Measurements from ENCODE around the gene ELANE.

The ELANE gene

GRCh38 chr19:810077-810855 lies 41.8 kb upstream of the ELANE start:
- H3K4me3 ChIP-seq (ENCODE audit: low read depth, low read length) = no peak overlapping the region
- TF ChIP-seq MYC (IDR thresholded peaks at IDR 0.05; ENCODE audit: low read depth, low read length) (no peak), CTCF (IDR thresholded peaks at IDR 0.05; ENCODE audit: low read depth, low read length) (no peak), MAX (IDR thresholded peaks at IDR 0.05; ENCODE audit: low read depth, low read length) (no peak), POLR2A (IDR thresholded peaks at IDR 0.05; ENCODE audit: extremely low read depth, insufficient read length) (no peak)
- DNase-seq (ENCODE audit: low read depth) = peak; percentile 43

DNA sequence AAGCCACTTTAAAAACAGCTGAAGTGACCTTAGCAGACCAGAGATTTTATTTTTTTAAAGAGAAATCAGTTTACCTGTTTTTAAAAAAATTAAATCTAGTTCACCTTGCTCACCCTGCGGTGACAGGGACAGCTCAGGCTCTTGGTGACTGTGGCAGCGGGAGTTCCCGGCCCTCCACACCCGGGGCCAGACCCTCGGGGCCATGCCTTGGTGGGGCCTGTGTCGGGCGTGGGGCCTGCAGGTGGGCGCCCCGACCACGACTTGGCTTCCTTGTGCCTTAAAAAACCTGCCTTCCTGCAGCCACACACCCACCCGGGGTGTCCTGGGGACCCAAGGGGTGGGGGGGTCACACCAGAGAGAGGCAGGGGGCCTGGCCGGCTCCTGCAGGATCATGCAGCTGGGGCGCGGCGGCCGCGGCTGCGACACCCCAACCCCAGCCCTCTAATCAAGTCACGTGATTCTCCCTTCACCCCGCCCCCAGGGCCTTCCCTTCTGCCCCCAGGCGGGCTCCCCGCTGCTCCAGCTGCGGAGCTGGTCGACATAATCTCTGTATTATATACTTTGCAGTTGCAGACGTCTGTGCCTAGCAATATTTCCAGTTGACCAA lies 41.1 kb upstream of the ELANE start:
- TF ChIP-seq POLR2A (IDR thresholded peaks at IDR 0.05; ENCODE audit: extremely low read depth, insufficient read length) (no peak), MAX (IDR thresholded peaks at IDR 0.05; ENCODE audit: low read depth, low read length) (no peak), CTCF (IDR thresholded peaks at IDR 0.05; ENCODE audit: low read depth, low read length) (no peak), MYC (IDR thresholded peaks at IDR 0.05; ENCODE audit: low read depth, low read length) (no peak)
- DNase-seq (ENCODE audit: low read depth) = peak; percentile 45
- no peak overlapping the region for H3K4me3 ChIP-seq (ENCODE audit: low read depth, low read length)

- no peak overlapping the region for H3K4me3 ChIP-seq (ENCODE audit: low read depth, low read length)
- DNase-seq (ENCODE audit: low read depth) = peak; percentile 41
- TF ChIP-seq MAX (IDR thresholded peaks at IDR 0.05; ENCODE audit: low read depth, low read length) = no peak
- TF ChIP-seq CTCF (IDR thresholded peaks at IDR 0.05; ENCODE audit: low read depth, low read length) = no peak
- no peak for TF ChIP-seq POLR2A (IDR thresholded peaks at IDR 0.05; ENCODE audit: extremely low read depth, insufficient read length)
These were observed 40.5 kb upstream of the ELANE start for GRCh38 chr19:811506-812048.

GRCh38 chr19:812049-812746 lies 39.9 kb upstream of the ELANE start:
- DNase-seq (ENCODE audit: low read depth) = peak; percentile 48
- TF ChIP-seq MYC (IDR thresholded peaks at IDR 0.05; ENCODE audit: low read depth, low read length) (no peak), CTCF (IDR thresholded peaks at IDR 0.05; ENCODE audit: low read depth, low read length) (no peak), MAX (IDR thresholded peaks at IDR 0.05; ENCODE audit: low read depth, low read length) (no peak), POLR2A (IDR thresholded peaks at IDR 0.05; ENCODE audit: extremely low read depth, insufficient read length) (no peak)
- H3K4me3 ChIP-seq (ENCODE audit: low read depth, low read length) = no peak overlapping the region

DNA sequence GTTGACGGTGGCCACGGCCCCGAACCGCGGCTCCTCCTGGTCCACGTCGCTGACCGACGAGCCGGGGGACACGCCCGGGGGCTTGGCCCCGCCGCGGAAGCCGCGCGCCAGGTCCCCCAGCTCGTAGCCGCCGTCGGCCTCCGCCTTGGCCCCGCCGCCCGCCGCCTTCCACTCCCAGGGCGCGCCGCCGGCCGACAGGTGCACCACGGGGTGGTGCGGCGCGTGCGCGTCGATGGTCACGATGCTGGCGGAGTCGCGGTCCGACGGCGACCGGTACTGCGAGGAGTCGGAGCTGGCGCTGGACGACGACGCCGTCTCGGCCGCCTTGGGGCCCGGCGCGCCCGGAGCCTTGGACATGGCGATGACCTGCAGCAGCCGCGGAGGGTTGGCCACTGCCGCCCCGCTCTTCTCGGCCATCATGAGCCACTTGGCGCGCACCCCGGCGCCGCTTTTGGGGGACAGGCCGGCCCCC lies 39.3 kb upstream of the ELANE start:
- no peak for DNase-seq (ENCODE audit: low read depth)
- H3K4me3 ChIP-seq (ENCODE audit: low read depth, low read length) = no peak overlapping the region
- TF ChIP-seq POLR2A (IDR thresholded peaks at IDR 0.05; ENCODE audit: extremely low read depth, insufficient read length) = no peak
- TF ChIP-seq MAX (IDR thresholded peaks at IDR 0.05; ENCODE audit: low read depth, low read length) = no peak
- TF ChIP-seq MYC (IDR thresholded peaks at IDR 0.05; ENCODE audit: low read depth, low read length) = no peak
- TF ChIP-seq CTCF (IDR thresholded peaks at IDR 0.05; ENCODE audit: low read depth, low read length) = no peak

Data from NB4 (cell line).